GM19025 (cell line): ENCODE data around the gene NPY5R.

Source experiments
- ATAC-seq: cut with Tn5 transposase; IDR thresholded peaks from one replicate; pipeline ENCODE4 v1.9.1; 2021; ENCODE audit warnings: mild to moderate bottlenecking, low read depth, moderate library complexity; ENCODE audit not compliant: unreplicated experiment

Gene NPY5R

GRCh38 chr4:163343604-163344146 is at the start of gene NPY5R:
NPY5R (plus strand) TSS chr4:163343892; CDS start chr4:163350274, 6,382 bp downstream.
- no peak for ATAC-seq

GRCh38 chr4:163295138-163295537 is 48.6 kb upstream of the NPY5R start:
- no peak for ATAC-seq

GRCh38 chr4:163300445-163300844 is 43.2 kb upstream of the NPY5R start:
- no peak for ATAC-seq

GRCh38 chr4:163303069-163303468 is 40.6 kb upstream of the NPY5R start:
- ATAC-seq, result no peak

GRCh38 chr4:163309466-163309865 is 34.2 kb upstream of the NPY5R start:
- ATAC-seq, result no peak

GRCh38 chr4:163317110-163317509 is 26.6 kb upstream of the NPY5R start:
- no peak for ATAC-seq

GRCh38 chr4:163330916-163331628 is 12.6 kb upstream of the NPY5R start:
- ATAC-seq, result no peak

GRCh38 chr4:163331629-163332376 is 11.9 kb upstream of the NPY5R start:
- ATAC-seq, result no peak

- peak; percentile 53 for ATAC-seq
These were observed 10.9 kb upstream of the NPY5R start, which contains the start of gene NPY1R for GRCh38 chr4:163332526-163333406. NPY1R (minus strand) TSS chr4:163332596; CDS start chr4:163326554, 6,042 bp downstream.

- ATAC-seq, result no peak
These were observed 8.3 kb upstream of the NPY5R start for GRCh38 chr4:163335384-163335783.

GRCh38 chr4:163344147-163345125 is 744 bp downstream of the NPY5R start:
- ATAC-seq, result no peak

GRCh38 chr4:163350672-163351071 is 7.0 kb downstream of the NPY5R start:
- ATAC-seq, result no peak

- no peak for ATAC-seq
These were observed 9.4 kb downstream of the NPY5R start for GRCh38 chr4:163353054-163353453.

GRCh38 chr4:163356104-163356503 is 12.4 kb downstream of the NPY5R start:
- ATAC-seq, result no peak

GRCh38 chr4:163367651-163368050 is 24.0 kb downstream of the NPY5R start:
- ATAC-seq, result no peak

- ATAC-seq, result no peak
These were observed 28.3 kb downstream of the NPY5R start for GRCh38 chr4:163372029-163372428.

- ATAC-seq, result no peak
These were observed 35.0 kb downstream of the NPY5R start for GRCh38 chr4:163378661-163379060.

GRCh38 chr4:163380703-163381102 is 37.0 kb downstream of the NPY5R start:
- no peak for ATAC-seq

GRCh38 chr4:163382178-163382869 is 38.6 kb downstream of the NPY5R start:
- ATAC-seq, result no peak
